T-helper 2 cell treated with Interferon-gamma antibody and Interleukin-4, amounts not matched to agents 5 μg/mL and 100 μg/mL, for 36 hours (primary cell): ENCODE results near the gene SLC25A26.

Experiments
- DNase-seq: peaks from one replicate; pipeline ENCODE4 v3.0.0; 2021; ENCODE audit warnings: low spot score
- H3K27ac Mint-ChIP-seq: one replicate; pipeline ENCODE4 v1.8.0; 2021; ENCODE audit warnings: mild to moderate bottlenecking, mixed read lengths
- H3K27me3 Mint-ChIP-seq: one replicate; pipeline ENCODE4 v1.8.0; 2021; ENCODE audit warnings: low read depth, mixed read lengths
- H3K36me3 Mint-ChIP-seq: one replicate; pipeline ENCODE4 v1.8.0; 2021; ENCODE audit warnings: low read depth, mixed read lengths
- H3K4me1 Mint-ChIP-seq: one replicate; pipeline ENCODE4 v1.8.0; 2021; ENCODE audit warnings: low read depth, mixed read lengths
- H3K4me3 Mint-ChIP-seq: one replicate; pipeline ENCODE4 v1.8.0; 2022; ENCODE audit warnings: mild to moderate bottlenecking, moderate library complexity, mixed read lengths
- H3K9me3 Mint-ChIP-seq: one replicate; pipeline ENCODE4 v1.8.0; 2021; ENCODE audit warnings: mixed read lengths

SLC25A26 gene

GRCh38 chr3:66383998-66384745 lies 163.4 kb downstream of the SLC25A26 start:
- Mint-ChIP-seq H3K36me3 (peaks cover 77% of the 10 kb centered on the region), H3K27ac (no peak overlapping the region), H3K9me3 (no peaks in the 10 kb centered on the region), H3K4me1 (peaks cover 8% of the 10 kb centered on the region), H3K4me3 (no peak overlapping the region), H3K27me3 (no peaks in the 10 kb centered on the region)
- no peak for DNase-seq

DNA sequence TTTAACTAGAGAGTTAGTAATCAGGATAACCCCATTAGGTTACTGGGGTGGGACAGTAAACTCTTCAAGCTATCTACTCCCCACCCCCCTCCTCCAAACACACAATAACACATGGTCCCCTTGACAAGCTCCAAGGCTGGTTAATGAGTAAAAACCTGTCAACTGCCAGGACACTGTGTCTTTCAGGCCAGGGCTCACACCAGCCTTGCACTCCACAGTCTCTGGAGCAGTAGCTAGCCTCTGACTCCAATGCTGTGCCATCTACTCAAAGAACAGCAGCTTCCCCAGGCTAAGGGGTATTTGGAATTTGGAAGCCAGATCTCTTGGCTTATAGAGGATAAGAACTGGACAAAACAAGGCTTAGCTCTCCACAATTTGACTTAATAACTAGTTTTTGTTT lies 164.3 kb downstream of the SLC25A26 start:
- Mint-ChIP-seq H3K27me3 (no peaks in the 10 kb centered on the region), H3K27ac (no peak overlapping the region), H3K4me1 (peaks cover 5% of the 10 kb centered on the region), H3K9me3 (no peaks in the 10 kb centered on the region), H3K36me3 (peaks cover 72% of the 10 kb centered on the region), H3K4me3 (no peak overlapping the region)
- no peak for DNase-seq

- Mint-ChIP-seq H3K4me3 (no peak overlapping the region), H3K36me3 (peaks cover 67% of the 10 kb centered on the region), H3K27me3 (no peaks in the 10 kb centered on the region), H3K9me3 (no peaks in the 10 kb centered on the region), H3K4me1 (peaks cover 6% of the 10 kb centered on the region), H3K27ac (no peak overlapping the region)
- no peak for DNase-seq
Measured at GRCh38 chr3:66386011-66386924, 165.5 kb downstream of the SLC25A26 start.

DNA sequence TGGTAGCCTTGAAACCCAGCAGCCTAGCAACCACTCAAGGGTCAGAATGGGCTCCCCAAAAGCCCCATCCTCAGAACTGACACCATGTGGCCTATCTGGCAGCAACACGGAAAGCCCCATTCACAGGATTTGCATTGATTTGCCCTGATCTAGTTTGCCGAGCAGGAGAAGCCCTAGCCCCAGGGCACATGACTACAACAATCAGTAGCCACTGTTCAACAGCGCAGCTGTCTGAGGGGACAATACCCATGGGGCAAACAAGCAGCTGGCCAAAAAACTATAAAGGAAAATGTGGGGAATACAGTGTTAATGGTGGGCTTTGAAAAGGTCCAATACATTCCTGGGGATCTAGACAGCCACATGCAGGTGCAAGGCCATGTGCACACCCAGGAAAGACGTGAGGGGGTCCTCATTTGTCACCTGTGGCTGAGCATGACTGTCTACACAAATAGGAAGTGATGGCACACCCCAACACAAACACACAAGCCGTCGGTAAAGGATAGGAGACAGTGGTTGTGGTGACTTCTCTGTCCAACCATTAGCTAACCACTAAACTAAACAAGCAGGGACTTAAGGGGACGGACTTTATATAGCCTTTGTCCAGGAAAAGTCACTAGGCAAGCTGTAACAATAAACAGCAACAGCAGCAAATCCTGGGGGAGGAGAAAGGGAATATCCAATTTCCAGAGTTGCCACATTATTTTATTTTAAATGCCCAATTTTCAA lies 166.3 kb downstream of the SLC25A26 start:
- Mint-ChIP-seq H3K4me1 (peaks cover 6% of the 10 kb centered on the region), H3K4me3 (no peak overlapping the region), H3K27me3 (no peaks in the 10 kb centered on the region), H3K27ac (no peak overlapping the region), H3K9me3 (no peaks in the 10 kb centered on the region), H3K36me3 (peaks cover 67% of the 10 kb centered on the region)
- DNase-seq = no peak

DNA sequence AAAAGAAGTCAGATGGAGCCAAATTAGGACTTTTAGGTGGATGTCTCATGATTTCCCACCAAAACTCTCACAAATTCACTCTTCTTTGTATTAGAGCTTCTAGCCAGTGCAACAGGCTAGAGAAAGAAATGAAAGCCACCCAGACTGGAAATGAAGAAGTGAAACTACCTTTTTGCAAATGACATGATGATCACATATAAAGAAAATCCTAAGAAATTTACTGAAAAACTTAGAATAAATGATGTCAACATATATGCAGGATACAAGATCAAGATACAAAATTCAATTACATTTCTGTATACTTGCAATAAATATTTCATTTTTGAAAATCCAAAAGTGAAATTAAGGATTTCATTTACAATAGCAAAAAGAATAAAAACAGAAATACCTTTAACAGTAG lies 169.2 kb downstream of the SLC25A26 start:
- H3K4me1 Mint-ChIP-seq = peaks cover 23% of the 10 kb centered on the region
- H3K4me3 Mint-ChIP-seq = no peak overlapping the region
- peaks cover 64% of the 10 kb centered on the region for H3K36me3 Mint-ChIP-seq
- no peak overlapping the region for H3K27ac Mint-ChIP-seq
- H3K27me3 Mint-ChIP-seq = no peaks in the 10 kb centered on the region
- no peak for DNase-seq
- no peaks in the 10 kb centered on the region for H3K9me3 Mint-ChIP-seq

GRCh38 chr3:66392512-66392911 lies 171.7 kb downstream of the SLC25A26 start:
- no peaks in the 10 kb centered on the region for H3K27me3 Mint-ChIP-seq
- peaks cover 23% of the 10 kb centered on the region for H3K4me1 Mint-ChIP-seq
- H3K9me3 Mint-ChIP-seq = no peaks in the 10 kb centered on the region
- H3K4me3 Mint-ChIP-seq = no peak overlapping the region
- peaks cover 46% of the 10 kb centered on the region for H3K36me3 Mint-ChIP-seq
- no peak for DNase-seq
- no peak overlapping the region for H3K27ac Mint-ChIP-seq

DNA sequence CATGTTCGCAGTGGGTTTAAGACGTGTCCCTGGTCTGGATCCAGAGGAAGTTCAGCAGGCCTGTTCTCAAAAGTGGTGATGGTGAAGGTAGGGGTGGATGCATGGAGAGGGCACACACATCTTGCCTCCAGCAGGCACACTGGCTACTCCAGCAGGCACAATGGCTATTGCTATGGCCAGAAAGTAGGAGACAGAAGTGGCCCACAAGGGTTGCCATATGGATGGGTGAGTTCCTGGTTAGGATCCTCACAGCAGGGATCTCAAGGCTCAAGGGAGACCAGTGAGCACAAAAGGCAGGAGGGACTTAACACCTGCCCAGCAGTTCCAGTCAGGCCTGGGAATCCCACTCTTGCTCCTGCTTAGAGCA lies 172.1 kb downstream of the SLC25A26 start:
- H3K9me3 Mint-ChIP-seq = no peaks in the 10 kb centered on the region
- H3K4me3 Mint-ChIP-seq = no peak overlapping the region
- H3K27ac Mint-ChIP-seq = peak overlapping the region; percentile 14
- peaks cover 50% of the 10 kb centered on the region for H3K36me3 Mint-ChIP-seq
- H3K27me3 Mint-ChIP-seq = no peaks in the 10 kb centered on the region
- DNase-seq = no peak
- H3K4me1 Mint-ChIP-seq = peaks cover 23% of the 10 kb centered on the region

GRCh38 chr3:66393333-66394005 lies 172.7 kb downstream of the SLC25A26 start:
- no peaks in the 10 kb centered on the region for H3K27me3 Mint-ChIP-seq
- no peaks in the 10 kb centered on the region for H3K9me3 Mint-ChIP-seq
- peak overlapping the region; percentile 70 for H3K4me3 Mint-ChIP-seq
- no peak for DNase-seq
- peaks cover 20% of the 10 kb centered on the region for H3K4me1 Mint-ChIP-seq
- peaks cover 49% of the 10 kb centered on the region for H3K36me3 Mint-ChIP-seq
- H3K27ac Mint-ChIP-seq = peak overlapping the region; percentile 87

DNA sequence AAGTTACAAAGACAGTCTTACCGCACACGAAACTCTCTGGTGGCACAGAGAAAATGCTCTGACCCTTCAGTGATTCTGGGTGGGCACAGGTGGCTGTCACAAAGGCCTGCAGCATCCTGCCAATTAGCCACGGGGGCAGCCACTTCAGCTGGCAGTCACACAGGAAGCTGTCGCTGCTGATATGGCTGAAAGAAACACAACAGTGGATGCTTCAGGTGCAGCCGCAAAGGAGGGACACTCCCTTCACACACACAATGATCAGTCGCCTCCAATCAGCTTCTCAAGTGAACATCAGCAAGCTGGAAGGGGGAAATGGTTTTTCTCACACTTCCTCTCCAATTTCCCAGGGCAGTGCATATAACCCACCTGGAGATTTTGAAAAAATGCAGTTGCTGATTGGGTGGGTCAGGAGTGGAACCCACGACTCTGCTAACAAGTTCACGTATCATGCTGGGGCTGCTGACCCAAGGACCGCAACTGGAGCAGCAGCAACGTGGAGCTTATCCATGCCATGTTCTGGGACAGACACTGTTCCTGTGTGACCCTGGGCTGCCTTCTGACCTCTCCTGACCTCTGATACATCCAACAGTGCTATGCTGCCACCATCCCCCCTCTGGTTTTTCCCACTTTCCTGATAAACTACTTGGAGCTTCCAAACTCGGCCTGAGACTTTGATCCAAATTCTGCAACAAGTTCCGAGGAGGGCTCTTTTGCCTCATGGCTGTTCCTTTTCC lies 173.4 kb downstream of the SLC25A26 start:
- peak overlapping the region; percentile 87 for H3K27ac Mint-ChIP-seq
- H3K27me3 Mint-ChIP-seq = no peaks in the 10 kb centered on the region
- H3K36me3 Mint-ChIP-seq = peaks cover 45% of the 10 kb centered on the region
- H3K4me1 Mint-ChIP-seq = peaks cover 20% of the 10 kb centered on the region
- H3K4me3 Mint-ChIP-seq = peak overlapping the region; percentile 70
- no peak for DNase-seq
- no peaks in the 10 kb centered on the region for H3K9me3 Mint-ChIP-seq

DNA sequence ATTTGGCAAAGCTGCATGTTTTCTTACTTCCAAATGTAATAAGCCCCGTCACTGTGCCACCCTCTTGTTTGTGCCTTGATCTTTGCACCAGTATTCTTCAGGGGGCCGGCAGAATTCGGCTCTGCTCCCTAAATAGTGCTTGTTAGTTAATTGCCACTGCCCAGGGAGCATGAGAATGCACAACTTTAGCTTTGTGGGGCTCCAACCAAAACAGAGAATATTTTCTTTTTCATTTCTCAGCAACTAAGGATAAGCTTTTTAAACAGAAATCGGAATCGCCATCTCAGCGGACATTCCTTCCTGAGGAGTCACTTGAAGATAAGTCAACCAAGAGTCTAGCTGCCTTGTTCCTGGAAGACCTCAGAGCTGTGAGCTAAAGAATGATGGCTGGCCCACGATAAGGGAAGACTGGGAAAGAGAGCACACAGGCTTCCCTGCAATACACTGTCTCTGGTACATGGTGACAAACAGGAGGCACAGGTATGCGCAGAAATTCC lies 174.0 kb downstream of the SLC25A26 start:
- Mint-ChIP-seq H3K36me3 (peaks cover 43% of the 10 kb centered on the region), H3K4me1 (peaks cover 20% of the 10 kb centered on the region), H3K27ac (peak overlapping the region; percentile 87)

GRCh38 chr3:66395635-66396034 lies 174.8 kb downstream of the SLC25A26 start:
- no peak for DNase-seq
- H3K27ac Mint-ChIP-seq = no peak overlapping the region
- peaks cover 18% of the 10 kb centered on the region for H3K4me1 Mint-ChIP-seq
- H3K36me3 Mint-ChIP-seq = peaks cover 43% of the 10 kb centered on the region
- H3K4me3 Mint-ChIP-seq = no peak overlapping the region
- H3K27me3 Mint-ChIP-seq = no peaks in the 10 kb centered on the region
- no peaks in the 10 kb centered on the region for H3K9me3 Mint-ChIP-seq

More for the DNA sequence above, 174.0 kb downstream of the SLC25A26 start:
- DNase-seq = no peak
- Mint-ChIP-seq H3K27me3 (no peaks in the 10 kb centered on the region), H3K4me3 (peak overlapping the region; percentile 70), H3K9me3 (no peaks in the 10 kb centered on the region)

- H3K27ac Mint-ChIP-seq = no peak overlapping the region
- no peak for DNase-seq
- H3K36me3 Mint-ChIP-seq = peaks cover 43% of the 10 kb centered on the region
- peaks cover 18% of the 10 kb centered on the region for H3K4me1 Mint-ChIP-seq
- no peaks in the 10 kb centered on the region for H3K27me3 Mint-ChIP-seq
- no peak overlapping the region for H3K4me3 Mint-ChIP-seq
- H3K9me3 Mint-ChIP-seq = no peaks in the 10 kb centered on the region
Measured at GRCh38 chr3:66396161-66396760, 175.5 kb downstream of the SLC25A26 start.
